Neural progenitor cell (in vitro differentiated cells): ENCODE data around the gene TPH1. TPM values are rescaled to one million over a fixed set of nuclear protein-coding genes. Genes with fewer than 3 reads are reported as not detected.

ENCODE experiments used
- DNase-seq: peaks from one replicate; pipeline ENCODE4 v3.0.0-alpha.2; 2016; ENCODE audit warnings: low spot score
- H2AFZ ChIP-seq: fragments of 200-600 bp; sonication (generic); replicated peaks from 2 replicates; pipeline ENCODE4 v1.6.1; 2016; ENCODE audit warnings: antibody characterized with exemption
- H3F3A ChIP-seq: fragments of 200-600 bp; sonication (generic); 2 replicates; pipeline ENCODE4 v1.6.1; 2016; ENCODE audit warnings: antibody characterized with exemption, low read depth
- H3K27ac ChIP-seq: fragments of 200-600 bp; sonication (generic); 2 replicates; pipeline ENCODE4 v1.5.1; 2016; ENCODE audit warnings: mild to moderate bottlenecking
- H3K27me3 ChIP-seq: fragments of 200-600 bp; sonication (generic); 2 replicates; pipeline ENCODE4 v1.6.1; 2016; ENCODE audit warnings: mild to moderate bottlenecking, moderate library complexity
- H3K36me3 ChIP-seq: fragments of 200-600 bp; sonication (generic); 2 replicates; pipeline ENCODE4 v1.5.1; 2016
- H3K4me1 ChIP-seq: fragments of 200-600 bp; sonication (generic); 2 replicates; pipeline ENCODE4 v1.6.1; 2016; ENCODE audit warnings: mixed run types
- H3K4me2 ChIP-seq: fragments of 200-600 bp; sonication (generic); 2 replicates; pipeline ENCODE4 v1.6.1; 2016
- H3K4me3 ChIP-seq: fragments of 200-600 bp; sonication (generic); 2 replicates; pipeline ENCODE4 v1.5.1; 2016
- H3K79me2 ChIP-seq: fragments of 200-600 bp; sonication (generic); 2 replicates; pipeline ENCODE4 v1.6.1; 2016; ENCODE audit warnings: low read depth
- H3K9ac ChIP-seq: fragments of 200-600 bp; sonication (generic); 2 replicates; pipeline ENCODE4 v1.6.1; 2016
- H3K9me3 ChIP-seq: fragments of 200-600 bp; sonication (generic); 2 replicates; pipeline ENCODE4 v1.5.1; 2016; ENCODE audit warnings: low read depth
- H4K20me1 ChIP-seq: fragments of 200-600 bp; sonication (generic); 2 replicates; pipeline ENCODE4 v1.6.1; 2016; ENCODE audit warnings: low read depth
- H3K27ac Mint-ChIP-seq: 3 replicates; pipeline ENCODE4 v1.8.0; 2021; ENCODE audit warnings: mixed read lengths
- H3K27me3 Mint-ChIP-seq: 2 replicates; pipeline ENCODE4 v1.8.0; 2022; ENCODE audit warnings: low read depth, mild to moderate bottlenecking, inconsistent platforms, moderate library complexity, mixed read lengths; ENCODE audit not compliant: insufficient read depth
- H3K36me3 Mint-ChIP-seq: 3 replicates; pipeline ENCODE4 v1.8.0; 2021; ENCODE audit warnings: mixed read lengths
- H3K4me1 Mint-ChIP-seq: 3 replicates; pipeline ENCODE4 v1.8.0; 2021; ENCODE audit warnings: mixed read lengths
- H3K4me3 Mint-ChIP-seq: 3 replicates; pipeline ENCODE4 v1.8.0; 2021; ENCODE audit warnings: mild to moderate bottlenecking, moderate library complexity, mixed read lengths
- H3K9me3 Mint-ChIP-seq: 3 replicates; pipeline ENCODE4 v1.8.0; 2020; ENCODE audit warnings: mixed read lengths
- CTCF ChIP-seq: fragments of 200-600 bp; sonication (generic); IDR thresholded peaks from 2 replicates; pipeline ENCODE4 v1.5.1; 2017; ENCODE audit warnings: antibody characterized with exemption, mild to moderate bottlenecking
- EZH2 ChIP-seq: fragments of 200-600 bp; sonication (generic); IDR thresholded peaks from 2 replicates; pipeline ENCODE4 v1.6.1; 2017; ENCODE audit warnings: antibody characterized with exemption, mild to moderate bottlenecking, moderate library complexity
- EZH2phosphoT487 ChIP-seq: fragments of 200-600 bp; sonication (generic); IDR thresholded peaks from 2 replicates; pipeline ENCODE4 v1.6.1; 2017; ENCODE audit warnings: antibody characterized with exemption
- total RNA-seq: library from RNA; depleted of rRNA; stranded (reverse); fragments of >200 nt; gene quantifications from 2 replicates; pipeline ENCODE4 v1.2.3, GENCODE V29; 2015; ENCODE audit warnings: low replicate concordance

Gene TPH1
- total RNA-seq, 1 donor from 2014 or later: 0.24 TPM

DNA sequence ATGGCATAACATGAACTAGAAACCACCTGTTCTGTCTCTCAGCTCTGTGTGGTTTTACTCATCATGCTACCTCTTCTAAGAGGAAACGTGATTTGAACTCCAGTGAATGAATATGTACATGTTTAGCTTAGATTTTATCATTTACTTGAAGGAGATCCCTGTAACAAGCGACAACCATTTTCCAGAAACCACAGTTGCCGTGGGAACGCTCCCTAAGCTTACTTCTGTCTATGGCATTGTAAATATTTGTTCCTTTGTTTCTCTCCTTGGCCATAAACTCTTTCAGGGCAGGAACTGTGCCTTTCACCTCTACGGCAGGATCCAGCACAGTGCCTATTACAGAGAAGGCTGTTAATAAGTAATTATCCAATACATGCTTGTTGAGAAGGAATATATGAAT is 17.1 kb upstream of the TPH1 start:
- Histone ChIP-seq H3K4me1 (no peaks in the 10 kb centered on the region), H4K20me1 (no peaks in the 10 kb centered on the region), H2AFZ (no peak overlapping the region), H3K27me3 (no peaks in the 10 kb centered on the region), H3K9ac (no peak overlapping the region), H3K9me3 (no peaks in the 10 kb centered on the region), H3K36me3 (no peaks in the 10 kb centered on the region), H3K4me2 (no peak overlapping the region), H3K79me2 (no peaks in the 10 kb centered on the region), H3K27ac (no peak overlapping the region), H3K4me3 (no peak overlapping the region), H3F3A (no peaks in the 10 kb centered on the region)
- H3K36me3 Mint-ChIP-seq: no peaks in the 10 kb centered on the region
- H3K4me1 Mint-ChIP-seq: peaks cover 6% of the 10 kb centered on the region
- TF ChIP-seq EZH2 (no peak), EZH2phosphoT487 (no peak), CTCF (no peak)
- peaks cover 2% of the 10 kb centered on the region for H3K27me3 Mint-ChIP-seq
- DNase-seq: no peak
- H3K9me3 Mint-ChIP-seq: no peaks in the 10 kb centered on the region
- H3K27ac Mint-ChIP-seq: no peak overlapping the region
- H3K4me3 Mint-ChIP-seq: no peak overlapping the region

DNA sequence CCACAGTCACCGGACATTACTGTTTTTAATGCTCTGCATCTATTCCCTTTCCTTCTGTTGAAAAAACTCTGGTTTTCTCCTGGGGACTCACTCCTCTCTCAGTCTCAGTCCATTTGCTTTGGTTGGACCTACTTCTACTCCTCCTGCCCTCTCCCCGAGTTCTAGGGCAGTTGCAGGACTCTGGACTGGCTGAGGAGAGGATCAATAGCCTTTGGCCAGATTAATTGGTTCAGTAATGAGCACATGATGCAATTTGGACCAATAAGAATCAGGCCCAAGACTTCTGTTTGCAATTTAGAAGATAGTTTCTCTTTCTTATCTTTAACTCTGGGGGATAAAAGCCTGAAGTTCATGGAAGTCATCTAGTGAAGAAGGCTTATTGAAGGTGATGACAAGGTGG is 15.3 kb upstream of the TPH1 start:
- peaks cover 6% of the 10 kb centered on the region for H3K4me1 Mint-ChIP-seq

GRCh38 chr11:18056561-18057181 is 10.6 kb upstream of the TPH1 start:
- Histone ChIP-seq H3K4me2 (no peak overlapping the region), H3K27me3 (no peaks in the 10 kb centered on the region), H3K4me3 (no peak overlapping the region), H3K36me3 (no peaks in the 10 kb centered on the region), H3K4me1 (no peaks in the 10 kb centered on the region), H3K9me3 (no peaks in the 10 kb centered on the region), H3F3A (no peaks in the 10 kb centered on the region), H3K27ac (no peak overlapping the region), H2AFZ (no peak overlapping the region), H4K20me1 (no peaks in the 10 kb centered on the region), H3K9ac (no peak overlapping the region), H3K79me2 (no peaks in the 10 kb centered on the region)
- DNase-seq: no peak
- no peak for TF ChIP-seq EZH2
- no peak overlapping the region for H3K4me3 Mint-ChIP-seq
- H3K27ac Mint-ChIP-seq: no peak overlapping the region
- H3K36me3 Mint-ChIP-seq: no peaks in the 10 kb centered on the region
- no peaks in the 10 kb centered on the region for H3K4me1 Mint-ChIP-seq
- H3K27me3 Mint-ChIP-seq: peaks cover 5% of the 10 kb centered on the region
- H3K9me3 Mint-ChIP-seq: no peaks in the 10 kb centered on the region

More for the DNA sequence above, 15.3 kb upstream of the TPH1 start:
- Histone ChIP-seq H3K27me3 (no peaks in the 10 kb centered on the region), H3K36me3 (no peaks in the 10 kb centered on the region), H3K9ac (no peak overlapping the region), H4K20me1 (no peaks in the 10 kb centered on the region), H2AFZ (no peak overlapping the region), H3K27ac (no peak overlapping the region), H3F3A (no peaks in the 10 kb centered on the region), H3K79me2 (no peaks in the 10 kb centered on the region), H3K4me3 (no peak overlapping the region), H3K9me3 (no peaks in the 10 kb centered on the region), H3K4me1 (no peaks in the 10 kb centered on the region), H3K4me2 (no peak overlapping the region)
- peaks cover 2% of the 10 kb centered on the region for H3K27me3 Mint-ChIP-seq
- no peaks in the 10 kb centered on the region for H3K9me3 Mint-ChIP-seq
- H3K27ac Mint-ChIP-seq: no peak overlapping the region
- no peak for DNase-seq
- no peak for TF ChIP-seq EZH2phosphoT487
- no peaks in the 10 kb centered on the region for H3K36me3 Mint-ChIP-seq
- no peak overlapping the region for H3K4me3 Mint-ChIP-seq

DNA sequence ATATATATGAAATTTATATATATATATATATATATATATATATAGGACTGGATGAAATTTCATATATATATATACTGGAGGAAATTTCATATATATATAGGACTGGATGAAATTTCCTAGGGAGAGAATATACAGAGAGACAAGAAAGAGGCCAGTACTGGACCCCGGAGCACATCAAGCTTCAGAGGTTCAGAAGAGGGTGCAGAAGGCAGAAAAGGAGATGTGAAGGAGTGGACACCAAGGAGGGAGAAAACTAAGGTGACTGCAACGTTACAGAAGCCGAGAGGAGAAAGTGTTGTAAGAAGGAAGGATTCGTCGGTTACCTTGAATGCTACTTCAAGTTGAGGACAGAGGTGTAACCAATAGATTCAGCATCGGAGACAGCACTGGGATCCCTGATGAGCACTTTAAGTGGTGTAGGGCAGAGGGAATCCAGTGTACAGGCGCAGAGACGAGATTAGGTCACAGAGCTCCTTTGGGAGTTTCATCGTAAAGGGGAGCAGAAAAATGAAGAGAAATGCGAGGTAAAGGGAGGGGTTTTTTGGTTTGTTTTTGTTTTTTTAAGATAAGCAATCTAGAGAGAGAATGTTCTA is 8.5 kb upstream of the TPH1 start:
- Histone ChIP-seq H3K36me3 (no peaks in the 10 kb centered on the region), H3K4me2 (no peak overlapping the region), H3K4me3 (no peak overlapping the region), H3K79me2 (no peaks in the 10 kb centered on the region), H2AFZ (no peak overlapping the region), H3K9me3 (no peaks in the 10 kb centered on the region), H3K27ac (no peak overlapping the region), H3F3A (no peaks in the 10 kb centered on the region), H3K4me1 (peaks cover 6% of the 10 kb centered on the region), H3K9ac (no peak overlapping the region), H3K27me3 (no peaks in the 10 kb centered on the region), H4K20me1 (no peaks in the 10 kb centered on the region)
- H3K4me1 Mint-ChIP-seq: no peaks in the 10 kb centered on the region
- TF ChIP-seq CTCF (no peak), EZH2 (no peak), EZH2phosphoT487 (no peak)
- DNase-seq: no peak
- H3K4me3 Mint-ChIP-seq: no peak overlapping the region
- peaks cover 5% of the 10 kb centered on the region for H3K27me3 Mint-ChIP-seq
- no peak overlapping the region for H3K27ac Mint-ChIP-seq
- H3K36me3 Mint-ChIP-seq: no peaks in the 10 kb centered on the region
- no peaks in the 10 kb centered on the region for H3K9me3 Mint-ChIP-seq
